ENCODE measurements around the gene RIN3. TPM values are rescaled to one million over a fixed set of nuclear protein-coding genes. Genes with fewer than 3 reads are reported as not detected.

Gene RIN3
- total RNA-seq, 1 donor from 2014 or later, result 12.7 TPM

DNA sequence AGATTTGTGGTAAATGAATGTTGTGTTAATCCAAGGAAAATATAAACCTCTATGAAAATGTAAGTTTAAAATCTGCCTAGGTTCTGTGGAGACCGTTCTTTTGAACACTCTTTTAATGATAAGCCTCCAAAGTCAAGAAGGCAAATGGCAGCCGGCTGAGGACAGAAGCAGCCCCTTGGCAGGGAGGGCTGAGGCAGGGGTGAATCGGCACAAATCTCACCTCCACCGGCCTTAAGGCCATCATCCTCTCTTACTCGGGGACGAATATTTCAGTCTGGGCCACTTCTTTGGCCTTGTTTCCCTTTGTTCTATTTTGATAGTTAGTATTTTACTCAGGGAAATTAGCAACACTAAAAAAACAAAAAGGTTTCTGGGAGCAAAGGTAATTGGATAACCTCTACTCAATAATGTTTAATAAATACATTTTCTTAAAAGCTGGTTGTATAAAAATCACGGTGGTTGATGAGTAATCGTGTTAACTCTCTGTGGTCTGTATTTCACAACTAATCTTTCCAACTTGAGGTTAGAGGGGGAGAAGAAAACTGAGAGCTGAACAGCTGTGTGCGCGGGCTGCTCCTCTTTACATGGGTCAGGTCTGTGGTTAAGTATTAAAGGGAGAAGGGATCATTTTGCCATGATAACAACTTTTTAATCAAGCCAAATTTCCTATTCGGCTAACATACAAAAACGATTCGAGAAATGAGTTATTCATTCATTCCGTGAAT lies 216.2 kb downstream of the RIN3 start:
- H3K4me1 Mint-ChIP-seq, result no peaks in the 10 kb centered on the region
- H3K4me3 Mint-ChIP-seq, result no peak overlapping the region
- H3K27ac Mint-ChIP-seq (ENCODE audit: unreplicated experiment), result peak overlapping the region; percentile 95

DNA sequence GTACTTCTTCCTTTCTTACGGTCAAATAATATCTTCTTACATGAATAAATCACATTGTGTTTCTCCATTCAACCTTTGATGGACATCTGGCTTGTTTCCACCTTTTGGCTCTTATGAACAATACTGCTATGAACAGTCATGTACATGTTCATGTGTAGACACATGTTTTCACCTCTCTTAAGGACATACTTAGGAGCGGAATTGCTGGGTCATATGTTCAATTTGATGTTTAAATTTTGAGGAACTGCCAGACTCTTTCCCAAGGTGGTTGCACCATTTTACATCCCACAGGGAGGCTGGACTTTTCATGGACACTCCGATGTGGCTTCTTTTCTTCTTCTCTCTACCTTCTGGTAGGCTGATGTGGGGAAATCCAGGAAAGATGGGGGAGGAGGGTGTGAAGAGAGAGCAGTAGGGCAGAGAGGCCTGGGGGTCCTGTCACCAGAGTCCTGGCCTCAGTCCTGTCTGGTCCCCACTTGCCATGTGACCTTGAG lies 218.1 kb downstream of the RIN3 start:
- Mint-ChIP-seq H3K27ac (ENCODE audit: unreplicated experiment) (no peak overlapping the region), H3K9me3 (peaks cover 4% of the 10 kb centered on the region), H3K36me3 (ENCODE audit: low read depth) (peaks cover 26% of the 10 kb centered on the region), H3K27me3 (ENCODE audit: low read depth) (no peaks in the 10 kb centered on the region), H3K4me3 (no peak overlapping the region), H3K4me1 (no peaks in the 10 kb centered on the region)
- TF ChIP-seq, protein P1, sequence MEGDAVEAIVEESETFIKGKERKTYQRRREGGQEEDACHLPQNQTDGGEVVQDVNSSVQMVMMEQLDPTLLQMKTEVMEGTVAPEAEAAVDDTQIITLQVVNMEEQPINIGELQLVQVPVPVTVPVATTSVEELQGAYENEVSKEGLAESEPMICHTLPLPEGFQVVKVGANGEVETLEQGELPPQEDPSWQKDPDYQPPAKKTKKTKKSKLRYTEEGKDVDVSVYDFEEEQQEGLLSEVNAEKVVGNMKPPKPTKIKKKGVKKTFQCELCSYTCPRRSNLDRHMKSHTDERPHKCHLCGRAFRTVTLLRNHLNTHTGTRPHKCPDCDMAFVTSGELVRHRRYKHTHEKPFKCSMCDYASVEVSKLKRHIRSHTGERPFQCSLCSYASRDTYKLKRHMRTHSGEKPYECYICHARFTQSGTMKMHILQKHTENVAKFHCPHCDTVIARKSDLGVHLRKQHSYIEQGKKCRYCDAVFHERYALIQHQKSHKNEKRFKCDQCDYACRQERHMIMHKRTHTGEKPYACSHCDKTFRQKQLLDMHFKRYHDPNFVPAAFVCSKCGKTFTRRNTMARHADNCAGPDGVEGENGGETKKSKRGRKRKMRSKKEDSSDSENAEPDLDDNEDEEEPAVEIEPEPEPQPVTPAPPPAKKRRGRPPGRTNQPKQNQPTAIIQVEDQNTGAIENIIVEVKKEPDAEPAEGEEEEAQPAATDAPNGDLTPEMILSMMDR (conservative IDR thresholded peaks at IDR 0.05), result no peak
- DNase-seq (ENCODE audit: low read depth, low spot score), result no peak

More for the DNA sequence above, 216.2 kb downstream of the RIN3 start:
- H3K27me3 Mint-ChIP-seq (ENCODE audit: low read depth), result no peaks in the 10 kb centered on the region
- TF ChIP-seq, protein P1 (conservative IDR thresholded peaks at IDR 0.05), result no peak
- no peak for DNase-seq (ENCODE audit: low read depth, low spot score)
- H3K36me3 Mint-ChIP-seq (ENCODE audit: low read depth), result peaks cover 27% of the 10 kb centered on the region
- peaks cover 4% of the 10 kb centered on the region for H3K9me3 Mint-ChIP-seq

DNA sequence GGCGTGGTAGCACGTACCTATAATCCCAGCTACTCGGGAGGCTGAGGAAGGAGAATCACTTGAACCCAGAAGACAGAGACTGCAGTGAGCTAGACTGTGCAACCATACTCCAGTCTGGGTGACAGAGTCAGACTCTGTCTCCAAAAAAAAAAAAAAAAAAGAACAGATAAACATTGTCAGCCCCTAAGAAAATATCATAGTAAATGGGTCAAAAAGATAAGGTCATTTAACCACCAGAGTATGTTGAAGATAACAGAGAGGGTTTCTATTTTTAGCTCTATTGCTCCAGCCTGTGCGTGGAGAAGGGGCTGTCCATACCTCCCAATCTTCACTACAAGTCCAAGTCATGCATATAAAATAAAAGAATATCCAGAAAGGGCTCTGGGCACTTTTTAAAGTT lies 219.4 kb downstream of the RIN3 start:
- Mint-ChIP-seq H3K36me3 (ENCODE audit: low read depth) (peaks cover 19% of the 10 kb centered on the region), H3K27me3 (ENCODE audit: low read depth) (no peaks in the 10 kb centered on the region), H3K27ac (ENCODE audit: unreplicated experiment) (peak overlapping the region; percentile 27), H3K9me3 (peaks cover 4% of the 10 kb centered on the region), H3K4me1 (no peaks in the 10 kb centered on the region), H3K4me3 (no peak overlapping the region)
- no peak for DNase-seq (ENCODE audit: low read depth, low spot score)
- TF ChIP-seq, protein P1 (conservative IDR thresholded peaks at IDR 0.05), result no peak

DNA sequence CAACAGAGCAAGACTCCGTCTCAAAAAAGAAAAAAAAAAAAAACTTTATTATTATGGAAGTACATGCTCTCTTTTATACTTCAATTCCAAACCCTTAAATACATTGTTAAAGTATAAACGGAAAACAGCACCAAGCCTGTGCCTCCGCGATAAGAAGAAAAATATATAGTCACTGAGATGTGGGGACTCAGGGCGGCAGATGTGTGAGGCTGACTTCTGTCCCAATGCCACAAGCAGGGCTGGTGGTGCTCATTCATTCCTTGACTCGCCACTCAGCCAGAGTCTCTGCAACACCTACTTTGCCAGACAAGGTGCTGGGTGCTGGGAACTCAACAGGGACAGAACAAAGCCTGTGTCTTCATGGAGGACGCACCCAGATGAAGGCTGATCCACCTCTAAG lies 221.0 kb downstream of the RIN3 start:
- Mint-ChIP-seq H3K27me3 (ENCODE audit: low read depth) (no peaks in the 10 kb centered on the region), H3K9me3 (peaks cover 4% of the 10 kb centered on the region), H3K4me1 (no peaks in the 10 kb centered on the region), H3K4me3 (no peak overlapping the region), H3K36me3 (ENCODE audit: low read depth) (peaks cover 25% of the 10 kb centered on the region), H3K27ac (ENCODE audit: unreplicated experiment) (no peak overlapping the region)
- no peak for DNase-seq (ENCODE audit: low read depth, low spot score)
- TF ChIP-seq, protein P1 (conservative IDR thresholded peaks at IDR 0.05), result no peak

DNA sequence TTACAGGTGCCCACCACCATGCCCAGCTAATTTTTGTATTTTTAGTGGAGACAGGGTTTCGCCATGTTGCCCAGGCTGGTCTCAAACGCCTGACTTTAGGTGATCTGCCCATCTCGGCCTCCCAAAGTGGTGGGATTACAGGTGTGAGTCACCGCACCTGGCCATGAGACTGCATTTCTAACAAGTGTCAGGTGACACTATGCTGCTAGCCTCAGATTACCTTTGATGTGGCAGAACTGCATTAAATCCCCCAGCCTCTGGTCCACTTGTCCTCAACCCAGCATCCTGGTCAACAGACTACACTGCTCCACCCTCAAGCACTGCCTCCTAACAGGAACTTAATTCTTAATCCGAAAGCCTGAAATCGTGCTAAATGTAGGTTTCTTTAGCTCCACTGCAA lies 221.8 kb downstream of the RIN3 start:
- H3K4me1 Mint-ChIP-seq, result no peaks in the 10 kb centered on the region
- H3K36me3 Mint-ChIP-seq (ENCODE audit: low read depth), result peaks cover 22% of the 10 kb centered on the region
- no peaks in the 10 kb centered on the region for H3K27me3 Mint-ChIP-seq (ENCODE audit: low read depth)
- TF ChIP-seq, protein P1 (conservative IDR thresholded peaks at IDR 0.05), result no peak
- DNase-seq (ENCODE audit: low read depth, low spot score), result no peak
- no peak overlapping the region for H3K4me3 Mint-ChIP-seq
- H3K9me3 Mint-ChIP-seq, result peaks cover 4% of the 10 kb centered on the region
- no peak overlapping the region for H3K27ac Mint-ChIP-seq (ENCODE audit: unreplicated experiment)

Data from neural crest cell (in vitro differentiated cells).